NT2/D1 (cell line): ENCODE measurements around the gene MPG.
"Not testable (repeated sequence)": the region's sequence is repeated elsewhere in the genome, so short reads cannot be mapped to it uniquely, and the experiment has no call there.

ENCODE experiments used
- YY1 ChIP-seq: IDR thresholded peaks from 2 replicates; pipeline ENCODE4 v1.6.1; 2011; ENCODE audit not compliant: insufficient read length, insufficient read depth
- ZNF274 ChIP-seq: IDR thresholded peaks from 2 replicates; pipeline ENCODE4 v1.6.1; 2011; ENCODE audit warnings: mild to moderate bottlenecking, low read depth, low read length

DNA sequence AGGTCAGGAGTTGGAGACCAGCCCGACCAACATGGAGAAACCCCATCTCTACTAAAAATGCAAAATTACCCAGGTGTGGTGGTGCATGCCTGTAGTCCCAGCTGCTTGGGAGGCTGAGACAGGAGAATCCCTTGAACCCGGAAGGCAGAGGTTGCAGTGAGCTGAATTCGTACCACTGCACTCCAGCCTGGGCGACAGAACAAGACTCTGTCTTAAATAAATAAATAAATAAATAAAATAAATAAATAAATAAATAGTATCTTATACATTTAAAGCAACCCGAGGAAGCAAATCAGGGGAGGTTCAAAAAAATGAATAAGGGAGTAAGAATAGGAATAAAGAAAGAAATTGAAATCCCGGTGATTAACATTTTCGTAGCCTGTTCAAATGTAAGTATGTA, 31.5 kb upstream of the MPG start:
- not testable (repeated sequence) for TF ChIP-seq YY1, ZNF274
